GM18511 (cell line): ENCODE results near the gene DPF1.

Source experiments
- ATAC-seq: cut with Tn5 transposase; IDR thresholded peaks from one replicate; pipeline ENCODE4 v1.9.1; 2021; ENCODE audit warnings: mild to moderate bottlenecking, moderate library complexity; ENCODE audit not compliant: unreplicated experiment

Gene DPF1

GRCh38 chr19:38202504-38202903 lies 21.5 kb downstream of the DPF1 start:
- no peak for ATAC-seq

- no peak for ATAC-seq
These were observed 22.3 kb downstream of the DPF1 start for GRCh38 chr19:38201731-38202130.

- ATAC-seq, result no peak
These were observed 24.7 kb downstream of the DPF1 start for GRCh38 chr19:38199340-38199739.

- no peak for ATAC-seq
These were observed 25.9 kb downstream of the DPF1 start for GRCh38 chr19:38197937-38198704.

GRCh38 chr19:38196948-38197656 lies 26.9 kb downstream of the DPF1 start:
- ATAC-seq, result no peak

- ATAC-seq, result no peak
These were observed 27.7 kb downstream of the DPF1 start for GRCh38 chr19:38196245-38196837.

- no peak for ATAC-seq
These were observed 28.8 kb downstream of the DPF1 start for GRCh38 chr19:38195237-38195636.

- no peak for ATAC-seq
These were observed 29.8 kb downstream of the DPF1 start for GRCh38 chr19:38194061-38194701.

GRCh38 chr19:38193445-38193844 lies 30.6 kb downstream of the DPF1 start:
- ATAC-seq, result no peak

- ATAC-seq, result no peak
These were observed 32.3 kb downstream of the DPF1 start for GRCh38 chr19:38191747-38192146.

GRCh38 chr19:38190793-38191192 lies 33.2 kb downstream of the DPF1 start:
- no peak for ATAC-seq

- no peak for ATAC-seq
These were observed 34.0 kb downstream of the DPF1 start for GRCh38 chr19:38190061-38190460.

GRCh38 chr19:38185562-38185961 lies 38.5 kb downstream of the DPF1 start:
- ATAC-seq, result no peak

GRCh38 chr19:38184815-38185214 lies 39.2 kb downstream of the DPF1 start:
- no peak for ATAC-seq

- no peak for ATAC-seq
These were observed 40.6 kb downstream of the DPF1 start for GRCh38 chr19:38183251-38183897.

GRCh38 chr19:38182536-38183210 lies 41.3 kb downstream of the DPF1 start:
- ATAC-seq, result no peak

- ATAC-seq, result no peak
These were observed 44.0 kb downstream of the DPF1 start for GRCh38 chr19:38180071-38180470.

GRCh38 chr19:38175422-38175821 lies 48.6 kb downstream of the DPF1 start:
- ATAC-seq, result no peak

- no peak for ATAC-seq
These were observed 50.6 kb downstream of the DPF1 start for GRCh38 chr19:38173291-38174041.

- no peak for ATAC-seq
These were observed 52.0 kb downstream of the DPF1 start for GRCh38 chr19:38172001-38172400.
